GM18907 (cell line): ENCODE results near the gene RXRA.
A peak's percentile ranks its signal among the peaks of the same experiment; 100 is the strongest.
"Not testable (repeated sequence)": the region's sequence is repeated elsewhere in the genome, so short reads cannot be mapped to it uniquely, and the experiment has no call there.

Experiments used
- ATAC-seq: cut with Tn5 transposase; IDR thresholded peaks from one replicate; pipeline ENCODE4 v1.9.1; 2021; ENCODE audit warnings: mild to moderate bottlenecking, moderate library complexity; ENCODE audit not compliant: unreplicated experiment

Gene RXRA

DNA sequence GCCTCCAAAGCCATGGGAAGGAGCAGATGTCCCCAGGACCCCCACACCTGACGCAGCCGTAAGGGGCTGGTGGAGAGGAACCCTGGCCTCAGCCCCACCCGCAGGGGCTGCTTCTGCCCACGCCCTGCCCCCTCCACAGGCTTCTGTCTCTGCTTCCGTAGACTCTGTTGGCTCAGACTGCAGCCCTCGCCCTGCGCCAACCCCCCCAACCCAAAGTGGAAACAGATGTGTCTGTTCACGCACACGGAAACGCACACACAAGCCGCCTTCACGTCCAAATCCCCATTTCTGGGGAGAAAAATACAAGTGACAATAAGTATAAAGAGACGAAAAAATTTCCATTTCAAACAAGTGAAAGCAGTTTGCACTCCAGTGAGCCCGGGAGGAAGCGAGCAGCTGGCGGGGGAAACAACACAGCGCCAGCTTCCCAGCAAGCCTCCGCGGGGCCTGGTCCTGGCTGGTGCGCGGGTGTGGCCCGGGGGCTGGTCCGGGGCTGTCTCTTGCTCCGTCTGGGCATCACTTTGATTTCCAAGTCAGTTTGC, 32.6 kb upstream of the RXRA start:
- ATAC-seq, result no peak

DNA sequence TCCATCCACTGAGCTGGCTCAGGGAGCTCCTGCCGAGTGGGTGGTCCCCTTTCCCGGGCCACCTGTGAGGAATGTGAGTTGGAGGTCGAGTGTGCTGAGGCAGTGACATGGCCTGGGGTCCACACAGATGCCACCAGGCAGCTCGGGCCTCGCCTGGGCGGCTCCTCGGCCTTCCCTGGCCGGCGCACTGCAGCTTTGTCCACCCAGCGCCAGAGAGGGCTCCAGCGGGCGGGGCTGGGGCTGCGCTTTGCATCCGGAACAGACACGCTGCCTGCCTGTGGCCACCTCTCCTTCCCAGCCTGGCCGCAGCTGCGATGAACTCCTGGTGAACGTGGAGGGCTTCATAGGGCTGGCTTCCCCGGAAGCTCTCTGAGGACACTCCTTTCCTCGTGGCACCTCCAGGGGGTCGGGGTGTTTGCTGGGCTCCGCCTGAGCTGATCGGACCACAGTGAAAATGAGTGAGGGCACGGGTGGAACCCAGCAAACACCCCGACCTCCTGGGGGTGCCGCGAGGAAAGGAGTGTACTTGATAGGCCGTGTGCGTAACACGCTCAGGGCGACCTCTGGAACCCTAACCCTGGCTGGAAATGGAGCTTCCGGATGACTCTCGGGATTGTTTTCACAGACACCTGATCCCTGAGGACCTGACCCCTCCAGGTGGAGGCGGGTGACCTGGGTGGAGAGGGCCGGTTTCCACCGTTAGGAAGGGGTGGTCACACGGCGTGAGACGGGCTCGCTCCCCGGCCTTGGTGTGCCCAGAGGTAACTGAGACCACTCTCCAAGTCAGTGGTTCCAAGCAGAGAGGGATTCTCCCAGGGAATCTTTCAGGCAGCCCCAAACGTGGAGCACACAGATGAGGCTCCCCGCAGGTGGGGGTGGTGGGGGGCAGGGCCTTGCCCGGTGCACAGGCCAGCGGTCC, 31.8 kb upstream of the RXRA start:
- ATAC-seq, result no peak

DNA sequence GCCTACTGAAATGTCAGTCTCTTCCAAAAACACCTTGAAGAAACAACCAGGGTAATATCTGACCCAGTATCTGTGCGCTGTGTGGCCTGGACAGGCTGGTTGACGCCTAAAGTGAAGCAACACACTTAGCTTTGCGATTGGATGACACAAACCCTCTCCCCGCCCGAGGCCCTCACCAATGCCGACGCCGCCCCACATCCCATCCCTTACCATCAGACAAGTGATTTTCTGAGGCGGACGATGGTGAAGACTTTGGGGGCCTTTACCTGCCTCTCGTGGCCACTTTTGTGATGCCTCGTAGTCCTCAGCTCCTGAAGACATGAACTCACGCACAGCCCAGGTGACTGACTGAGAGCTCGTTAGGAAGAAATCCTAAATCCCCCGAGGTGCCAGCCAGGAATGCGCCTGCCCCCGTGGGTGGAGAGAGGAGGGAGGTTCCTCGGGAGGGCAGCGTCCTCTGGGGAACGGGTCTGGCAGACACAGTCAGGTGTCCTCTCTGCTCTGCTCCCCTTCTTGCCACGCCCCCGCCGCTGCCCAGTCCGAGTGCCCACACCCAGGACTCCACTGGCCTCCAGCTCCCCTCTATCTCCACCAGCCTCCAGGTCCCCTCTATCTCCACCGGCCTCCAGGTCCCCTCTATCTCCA, 31.0 kb upstream of the RXRA start:
- ATAC-seq, result no peak

DNA sequence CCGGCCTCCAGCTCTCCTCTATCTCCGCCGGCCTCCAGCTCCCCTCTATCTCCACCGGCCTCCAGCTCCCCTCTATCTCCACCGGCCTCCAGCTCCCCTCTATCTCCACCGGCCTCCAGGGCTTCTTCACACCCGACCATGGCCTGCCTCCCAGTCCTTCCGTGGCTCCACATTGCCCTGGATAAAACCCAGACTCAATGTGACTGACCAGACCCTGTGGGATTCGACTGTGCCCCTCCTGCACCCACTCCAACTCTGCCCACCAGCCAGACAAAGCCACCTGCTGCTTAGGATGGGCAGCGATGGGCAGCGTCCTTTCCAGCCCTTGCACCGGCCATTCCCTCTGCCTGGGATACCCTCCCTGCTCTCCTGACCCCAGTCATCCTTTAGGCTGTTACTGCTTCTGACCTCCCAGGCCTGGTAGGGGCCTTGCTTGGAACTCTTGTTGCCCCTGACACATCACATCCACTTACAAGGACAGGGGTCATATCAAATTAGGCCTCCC, 30.5 kb upstream of the RXRA start:
- no peak for ATAC-seq

DNA sequence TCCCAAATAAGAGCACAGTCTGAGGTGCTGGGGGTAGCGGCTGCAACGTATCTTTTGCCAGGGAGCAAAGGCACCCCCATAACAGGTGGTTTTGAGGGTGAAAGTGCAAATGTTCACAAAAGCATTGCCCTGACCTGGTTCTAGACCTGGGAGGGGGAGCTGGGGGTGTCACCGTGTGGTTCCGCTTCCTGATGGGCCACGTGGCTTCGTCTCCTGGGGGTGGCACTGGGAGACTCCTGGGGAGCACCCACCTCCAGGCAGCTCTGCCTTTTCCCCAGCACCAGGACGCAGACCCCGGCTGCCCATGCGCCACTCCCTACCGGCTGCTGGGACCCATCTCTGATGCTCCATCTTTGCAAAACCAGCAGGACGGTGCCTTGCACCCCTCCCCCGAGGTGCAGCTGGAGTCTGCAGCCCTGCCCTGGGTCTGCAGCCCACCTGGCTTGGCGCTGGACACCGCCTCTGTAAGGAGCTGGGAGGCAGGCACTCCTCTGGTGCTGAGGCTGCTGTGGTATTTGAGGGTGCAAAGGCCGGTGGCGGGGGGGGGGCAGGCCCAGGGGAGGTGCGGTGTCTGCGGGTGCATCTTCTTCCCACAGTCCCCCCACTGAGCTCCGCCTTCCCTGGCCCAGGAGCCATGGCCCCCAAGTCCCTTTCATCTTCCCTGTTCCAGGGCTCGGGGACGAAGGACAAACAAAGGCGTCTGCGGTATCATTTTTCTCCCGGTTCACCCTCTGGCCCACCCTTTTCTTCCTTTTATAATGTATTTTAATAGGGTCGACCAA, 29.8 kb upstream of the RXRA start:
- ATAC-seq, result no peak

GRCh38 chr9:134297083-134297410, 29.2 kb upstream of the RXRA start:
- ATAC-seq, result no peak

DNA sequence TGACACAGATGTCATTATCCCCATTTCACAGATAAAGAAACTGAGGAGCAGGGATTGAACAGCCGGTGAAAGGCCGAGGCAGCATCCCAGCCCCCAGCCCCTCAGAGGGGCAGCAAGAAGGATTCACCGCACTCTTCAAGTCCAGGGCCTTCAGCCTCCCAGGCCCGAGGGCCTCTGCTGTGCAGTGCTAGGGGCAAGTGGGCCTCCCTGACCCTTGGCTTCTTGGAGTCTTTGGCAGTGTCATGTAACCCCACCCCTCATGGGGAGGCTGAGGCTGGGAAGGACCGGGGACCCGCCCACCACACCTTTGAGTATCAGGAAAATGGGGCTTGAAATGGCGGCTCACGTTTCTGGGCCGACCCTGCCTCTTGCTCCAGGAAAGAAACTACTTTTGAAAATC, 28.7 kb upstream of the RXRA start:
- no peak for ATAC-seq

- ATAC-seq, result no peak
Observed at GRCh38 chr9:134298000-134298399, 28.3 kb upstream of the RXRA start.

- no peak for ATAC-seq
Observed at GRCh38 chr9:134299068-134299467, 27.2 kb upstream of the RXRA start.

DNA sequence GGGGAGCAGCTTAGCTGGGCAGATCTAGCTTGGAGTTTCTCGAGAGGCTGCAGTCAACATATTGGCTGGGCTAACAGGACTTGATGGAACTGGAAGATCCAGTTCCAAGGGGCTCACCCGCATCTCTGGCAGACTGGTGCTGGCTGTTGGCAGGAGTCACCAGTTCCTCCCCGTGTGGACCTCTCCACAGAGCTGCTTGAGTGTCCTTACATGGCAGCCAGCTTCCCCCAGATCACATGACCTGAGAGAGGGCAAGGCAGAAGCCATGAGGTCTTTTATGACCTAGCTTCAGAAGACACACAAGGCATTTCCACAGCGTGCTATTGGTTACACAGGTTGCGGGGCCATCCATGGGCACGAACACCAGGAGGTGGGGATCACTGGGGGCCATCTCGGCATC, 26.4 kb upstream of the RXRA start:
- ATAC-seq, result no peak

- ATAC-seq, result peak; percentile 77
Observed at GRCh38 chr9:134301387-134302129, 24.7 kb upstream of the RXRA start.

- ATAC-seq, result no peak
Observed at GRCh38 chr9:134302130-134302817, 24.0 kb upstream of the RXRA start.

DNA sequence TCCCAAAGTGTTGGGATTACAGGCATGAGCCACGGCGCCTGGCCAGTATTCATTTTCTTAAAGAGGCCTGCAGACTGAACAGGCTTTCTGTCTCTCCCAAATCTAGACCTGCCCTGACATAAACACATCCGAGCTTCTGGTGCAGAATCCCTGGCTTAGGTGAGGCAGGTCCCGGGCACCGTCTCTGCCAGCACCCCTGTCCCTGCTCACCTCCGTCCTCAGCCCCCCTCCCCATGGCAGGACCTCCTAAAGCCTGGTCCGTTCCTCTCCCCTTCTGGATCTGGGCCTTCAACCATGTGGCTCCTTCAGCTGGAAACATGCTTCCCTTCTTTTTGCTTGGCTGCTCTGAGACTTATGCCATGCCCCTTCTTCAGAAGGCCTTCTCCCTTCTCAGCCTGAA, 22.7 kb upstream of the RXRA start:
- no peak for ATAC-seq

GRCh38 chr9:134304261-134304660, 22.0 kb upstream of the RXRA start:
- no peak for ATAC-seq

DNA sequence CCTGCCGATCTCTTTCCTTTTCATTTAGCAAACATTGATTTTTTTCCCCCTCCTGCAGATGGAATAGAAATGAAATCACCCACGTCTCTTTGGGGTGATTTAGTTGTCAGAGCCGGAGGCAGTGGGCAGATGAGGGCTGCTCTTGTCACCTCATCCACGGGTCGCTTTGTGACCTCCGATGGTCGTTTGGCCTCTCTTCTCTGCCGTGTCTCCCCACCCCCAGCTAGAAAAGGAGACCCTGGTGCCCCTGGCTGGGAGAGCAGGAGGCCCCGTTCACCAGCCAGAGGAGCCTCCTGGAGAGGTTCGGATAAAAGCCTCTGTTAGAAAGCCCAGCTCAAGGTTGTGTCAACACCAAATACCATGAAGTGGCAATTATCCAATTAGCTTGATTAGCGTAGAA, 21.6 kb upstream of the RXRA start:
- ATAC-seq, result no peak

GRCh38 chr9:134305533-134305932, 20.7 kb upstream of the RXRA start:
- ATAC-seq, result no peak

- not testable (repeated sequence) for ATAC-seq
Observed at GRCh38 chr9:134306042-134306441, 20.2 kb upstream of the RXRA start.

GRCh38 chr9:134306636-134307600, 19.3 kb upstream of the RXRA start:
- ATAC-seq, result no peak
